A549 (cell line): ENCODE results near the gene NOS2. TPM values are rescaled to one million over a fixed set of nuclear protein-coding genes. Genes with fewer than 3 reads are reported as not detected.
"Not testable (repeated sequence)": the region's sequence is repeated elsewhere in the genome, so short reads cannot be mapped to it uniquely, and the experiment has no call there.

ENCODE experiments used
- ATAC-seq, 2 experiments: fragments of 200-7000 bp in 1 of 2; fragments of >200 bp in 1 of 2; cut with Nextera tagmentation in 1 of 2; cut with Tn5 transposase in 1 of 2; 3 replicates each; pipeline versions ENCODE4 v1.8.0 to v1.9.1; 2018 to 2020; ENCODE audit warnings: mild to moderate bottlenecking in 1 of 2, moderate library complexity in 1 of 2
- CTCF ChIA-PET: fragments of 300-600 bp; sonication (Branson Sonifier 250); formaldehyde crosslinking; extraction: SDS; loops from one replicate; lab custom pipeline; 2021; ENCODE audit warnings: antibody characterized with exemption, inconsistent platforms; lab: Yijun Ruan, JAX
- POLR2A ChIA-PET: fragments of 350-600 bp; formaldehyde crosslinking; extraction: SDS; loops from one replicate; lab custom pipeline; 2021; ENCODE audit warnings: antibody characterized with exemption, inconsistent platforms; lab: Yijun Ruan, JAX
- DNase-seq, 2 experiments: peaks; one replicate each; pipeline versions ENCODE4 v3.0.0 to v3.0.0-alpha.2; 2011 to 2016; ENCODE audit warnings: low read depth in 1 of 2, low spot score in 1 of 2
- FAIRE-seq: peaks from 2 replicates; lab custom pipeline; 2011; peaks lifted over from hg19 to GRCh38; lab: Jason Lieb, UNC
- H3K27ac ChIP-seq, 2 experiments: fragments of >200 bp; sonication (Bioruptor Twin); formaldehyde crosslinking; 3 replicates each; pipeline ENCODE4 v1.5.1; 2016 to 2017
- H3K4me1 ChIP-seq: fragments of >200 bp; sonication (Bioruptor Twin); formaldehyde crosslinking; 3 replicates; pipeline ENCODE4 v1.6.1; 2016
- H3K4me2 ChIP-seq: fragments of >200 bp; sonication (Bioruptor Twin); formaldehyde crosslinking; 3 replicates; pipeline ENCODE4 v1.6.1; 2016
- H3K4me3 ChIP-seq: fragments of >200 bp; sonication (Bioruptor Twin); formaldehyde crosslinking; 3 replicates; pipeline ENCODE4 v1.5.1; 2016
- H3K9me3 ChIP-seq: fragments of >200 bp; sonication (Bioruptor Twin); formaldehyde crosslinking; 3 replicates; pipeline ENCODE4 v1.6.1; 2016
- BCL3 ChIP-seq: fragments of >200 bp; sonication (Bioruptor Twin); formaldehyde crosslinking; IDR thresholded peaks from 3 replicates; pipeline ENCODE4 v1.6.1; 2016
- CTCF ChIP-seq: fragments of >200 bp; sonication (Bioruptor Twin); formaldehyde crosslinking; IDR thresholded peaks from 3 replicates; pipeline ENCODE4 v1.5.1; 2016
- EHMT2 ChIP-seq: fragments of 200-600 bp; sonication (generic); IDR thresholded peaks from 2 replicates; pipeline ENCODE4 v1.6.1; 2016; ENCODE audit warnings: antibody characterized with exemption, low read depth, mild to moderate bottlenecking, moderate library complexity
- ELK1 ChIP-seq: fragments of 150-350 bp; IDR thresholded peaks from 2 replicates; pipeline ENCODE4 v1.6.1; 2014; ENCODE audit warnings: low read depth, mild to moderate bottlenecking, low read length
- ESRRA ChIP-seq: fragments of 150-350 bp; IDR thresholded peaks from 2 replicates; pipeline ENCODE4 v1.6.1; 2014; ENCODE audit warnings: mild to moderate bottlenecking, low read length, borderline replicate concordance
- GATA3 ChIP-seq: IDR thresholded peaks from 2 replicates; pipeline ENCODE4 v1.6.1; 2012; ENCODE audit warnings: borderline replicate concordance
- HMGXB4 ChIP-seq: fragments of 250-450 bp; sonication (Bioruptor Pico); IDR thresholded peaks from 2 replicates; pipeline ENCODE4 v1.5.0; 2021; ENCODE audit warnings: mild to moderate bottlenecking, moderate library complexity, borderline replicate concordance
- HOXB5 ChIP-seq: fragments of 250-450 bp; sonication (Bioruptor Pico); IDR thresholded peaks from 2 replicates; pipeline ENCODE4 v1.5.0; 2020; ENCODE audit warnings: mild to moderate bottlenecking, moderate library complexity
- KDM1A ChIP-seq: fragments of 200-600 bp; sonication (generic); IDR thresholded peaks from 2 replicates; pipeline ENCODE4 v1.6.1; 2016; ENCODE audit warnings: low read depth, mild to moderate bottlenecking
- MAFK ChIP-seq: fragments of 450-650 bp; IDR thresholded peaks from 2 replicates; pipeline ENCODE4 v1.6.1; 2014; ENCODE audit not compliant: partially characterized antibody
- MYC ChIP-seq: IDR thresholded peaks from 2 replicates; pipeline ENCODE4 v1.6.1; 2012; ENCODE audit warnings: mild to moderate bottlenecking, inconsistent platforms, low read length, improper control_type of control experiment, borderline replicate concordance
- NPAS2 ChIP-seq: fragments of 250-450 bp; sonication (Bioruptor Pico); IDR thresholded peaks from 2 replicates; pipeline ENCODE4 v1.8.0; 2022; ENCODE audit warnings: mild to moderate bottlenecking, moderate library complexity, borderline replicate concordance
- PBX3 ChIP-seq: IDR thresholded peaks from 2 replicates; pipeline ENCODE4 v1.6.1; 2012
- RCOR1 ChIP-seq: fragments of 150-350 bp; IDR thresholded peaks from 2 replicates; pipeline ENCODE4 v1.6.1; 2014; ENCODE audit warnings: antibody characterized with exemption, low read length, low read depth
- ZSCAN20 ChIP-seq: fragments of 250-450 bp; sonication (Bioruptor Pico); IDR thresholded peaks from 2 replicates; pipeline ENCODE4 v1.8.0; 2022; ENCODE audit warnings: mild to moderate bottlenecking, moderate library complexity
- WGBS: methylation state at CpG from one replicate; pipeline ENCODE4 v1.1.6; 2017; ENCODE audit errors: missing lambda C conversion rate; 5-methylcytosine and 5-hydroxymethylcytosine counted together
- polyA plus RNA-seq, 4 experiments: library from polyadenylated mRNA; depleted of rRNA in 3 of 4; stranded (reverse); fragments of >200 nt; fragmentation: RNase III in 1 of 4; extraction: RNeasy Plus Mini Kit Qiagen cat#74134 plus additional on column Dnase treatment in 1 of 4; gene quantifications; 2 replicates in 3 of 4; 3 replicates in 1 of 4; pipeline ENCODE4 v1.2.3, GENCODE V29; 2011 to 2017

NOS2 gene
- polyA plus RNA-seq, 2 of the 4 experiments (the other 2 are of a cell fraction), result 0.08 to 0.17 TPM

- H3K4me2 ChIP-seq, result no peak overlapping the region
- ATAC-seq, result no peak; a peak in 1 of 6 replicates
- no peak overlapping the region for H3K4me3 ChIP-seq
- TF ChIP-seq GATA3 (no peak), BCL3 (no peak), KDM1A (no peak), CTCF (no peak), ELK1 (no peak), PBX3 (no peak)
- TF ChIP-seq, all 56 proteins: peak for 0
- POLR2A ChIA-PET, result no interaction called here
- DNase-seq (no peak), FAIRE-seq (no peak)
- H3K9me3 ChIP-seq, result no peaks in the 10 kb centered on the region
- 48% methylated on average over 4 of the region's 4 CpGs for WGBS
- H3K4me1 ChIP-seq, result no peaks in the 10 kb centered on the region
- H3K27ac ChIP-seq, result no peak overlapping the region
- CTCF ChIA-PET, result interaction anchor here (0.5 to 6.3 kb wide), 4 partner anchors 11 to 56 kb away, joined by 3 to 42 read pairs (median 5); no protein-coding TSS in a partner anchor
These were observed 24.4 kb upstream of the NOS2 start for GRCh38 chr17:27824745-27825144.

- ATAC-seq, result no peak
- TF ChIP-seq NPAS2 (CRISPR knock-in tag) (no peak), HOXB5 (CRISPR knock-in tag) (no peak), RCOR1 (no peak), HMGXB4 (CRISPR knock-in tag) (no peak), ZSCAN20 (no peak), MYC (no peak), ESRRA (no peak), EHMT2 (no peak), MAFK (no peak)
- Histone ChIP-seq H3K9me3 (no peaks in the 10 kb centered on the region), H3K4me2 (no peak overlapping the region), H3K4me3 (no peak overlapping the region), H3K27ac (no peak overlapping the region), H3K4me1 (no peaks in the 10 kb centered on the region)
- no peak for FAIRE-seq
- 40% methylated on average over 3 of the region's 3 CpGs for WGBS
- DNase-seq, result no peak
- POLR2A ChIA-PET, result no interaction called here
- CTCF ChIA-PET, result interaction anchor here (0.5 to 6.3 kb wide), 5 partner anchors 12 to 56 kb away, joined by 3 to 42 read pairs (median 5); no protein-coding TSS in a partner anchor
These were observed 23.9 kb upstream of the NOS2 start for GRCh38 chr17:27824176-27824715.

- DNase-seq, H3K27ac ChIP-seq, H3K4me2 ChIP-seq, H3K4me3 ChIP-seq, H3K9me3 ChIP-seq, FAIRE-seq, ATAC-seq, H3K4me1 ChIP-seq, POLR2A ChIA-PET: not testable (repeated sequence)
- CTCF ChIA-PET, result interaction anchor here (1.1 to 6.3 kb wide), 3 partner anchors 16 to 66 kb away, joined by 3 to 42 read pairs (median 4); no protein-coding TSS in a partner anchor
- 71% methylated on average over 10 of the region's 10 CpGs for WGBS
These were observed 21.8 kb upstream of the NOS2 start for GRCh38 chr17:27822108-27822507.
